Kidney glomerular epithelial cell (primary cell): Measurements from ENCODE around the gene CDK11A.
"Not testable (repeated sequence)": the region's sequence is repeated elsewhere in the genome, so short reads cannot be mapped to it uniquely, and the experiment has no call there.

Experiments
- DNase-seq: peaks from one replicate; lab custom pipeline; 2025; lab: John Stamatoyannopoulos, UW

CDK11A gene

DNA sequence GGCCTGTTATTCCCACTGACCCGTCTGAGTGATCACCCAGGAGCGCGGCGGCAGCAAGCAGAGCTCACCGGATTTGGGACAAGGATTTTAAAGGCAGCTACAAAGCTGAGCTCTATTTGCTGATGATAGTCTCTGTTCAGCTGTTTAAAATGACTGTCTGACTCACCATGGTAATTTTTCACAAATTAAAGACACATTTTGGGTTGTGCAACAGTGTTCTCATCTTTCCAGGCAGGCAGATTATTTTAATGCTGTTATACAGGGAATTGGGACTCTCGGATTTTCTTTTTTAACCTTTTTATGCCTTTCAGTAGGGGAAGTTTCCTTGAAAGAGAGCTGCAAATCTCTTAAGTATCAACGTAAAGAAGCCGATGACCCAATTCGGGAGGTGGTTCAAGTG, 61.8 kb downstream of the CDK11A start:
- not testable (repeated sequence) for DNase-seq

- peak; percentile 86 for DNase-seq
These were observed 65.3 kb downstream of the CDK11A start, which contains the start of gene CDK11B for GRCh38 chr1:1658583-1659549. Gene CDK11B, minus strand, starts transcription at chr1:1659004. Its CDS starts 1,519 bp downstream, at chr1:1657485.
